ENCODE results near the gene CREB1.

CREB1 gene

GRCh38 chr2:207504513-207505170 is 25.1 kb upstream of the CREB1 start:
- DNase-seq, result no peak

GRCh38 chr2:207505171-207505570 is 24.6 kb upstream of the CREB1 start:
- no peak for DNase-seq

GRCh38 chr2:207505728-207506127 is 24.0 kb upstream of the CREB1 start:
- peak; percentile 21 for DNase-seq

- no peak for DNase-seq
These were observed 23.3 kb upstream of the CREB1 start for GRCh38 chr2:207506426-207506825.

- DNase-seq, result no peak
These were observed 19.6 kb upstream of the CREB1 start for GRCh38 chr2:207510148-207510547.

GRCh38 chr2:207511851-207512250 is 17.9 kb upstream of the CREB1 start:
- DNase-seq, result no peak

GRCh38 chr2:207512356-207512755 is 17.4 kb upstream of the CREB1 start:
- DNase-seq, result no peak

- DNase-seq, result no peak
These were observed 16.1 kb upstream of the CREB1 start for GRCh38 chr2:207513551-207514257.

GRCh38 chr2:207514451-207514850 is 15.3 kb upstream of the CREB1 start:
- DNase-seq, result no peak

GRCh38 chr2:207515671-207516070 is 14.1 kb upstream of the CREB1 start:
- no peak for DNase-seq

- no peak for DNase-seq
These were observed 13.6 kb upstream of the CREB1 start for GRCh38 chr2:207516206-207516605.

- no peak for DNase-seq
These were observed 6.8 kb upstream of the CREB1 start for GRCh38 chr2:207523005-207523404.

GRCh38 chr2:207525296-207525695 is 4.5 kb upstream of the CREB1 start:
- peak; percentile 20 for DNase-seq

- peak; percentile 60 for DNase-seq
These were observed 807 bp upstream of the CREB1 start for GRCh38 chr2:207528980-207529329.

GRCh38 chr2:207530160-207531031 is 634 bp downstream of the CREB1 start:
- peak; percentile 63 for DNase-seq

GRCh38 chr2:207531032-207531952 is 1.5 kb downstream of the CREB1 start:
- DNase-seq, result no peak

- DNase-seq, result no peak
These were observed 2.9 kb downstream of the CREB1 start for GRCh38 chr2:207532676-207533075.

GRCh38 chr2:207533461-207534008 is 3.8 kb downstream of the CREB1 start:
- no peak for DNase-seq

GRCh38 chr2:207534417-207534816 is 4.7 kb downstream of the CREB1 start:
- no peak for DNase-seq

- no peak for DNase-seq
These were observed 9.7 kb downstream of the CREB1 start for GRCh38 chr2:207539470-207539869.

- no peak for DNase-seq
These were observed 10.7 kb downstream of the CREB1 start for GRCh38 chr2:207540431-207540830.

- DNase-seq, result no peak
These were observed 12.2 kb downstream of the CREB1 start for GRCh38 chr2:207541933-207542332.

Measured in CD4-positive, alpha-beta T cell treated with Interleukin-17A for 4 hours (primary cell).